Mononuclear cell (primary cell): ENCODE results near the gene FARSB. TPM values are rescaled to one million over a fixed set of nuclear protein-coding genes. Genes with fewer than 3 reads are reported as not detected.

ENCODE experiments used
- H3K27me3 ChIP-seq: 2 replicates; pipeline ENCODE4 v1.6.0; 2011; ENCODE audit warnings: low read length, control low read depth; ENCODE audit not compliant: insufficient read depth
- H3K4me1 ChIP-seq: 2 replicates; pipeline ENCODE4 v1.5.1; 2011; ENCODE audit warnings: mild to moderate bottlenecking, low read length, control low read depth; ENCODE audit not compliant: insufficient read depth
- H3K4me3 ChIP-seq: 2 replicates; pipeline ENCODE4 v1.5.1; 2011; ENCODE audit warnings: mild to moderate bottlenecking, low read length, moderate library complexity
- H3K9me3 ChIP-seq: 2 replicates; pipeline ENCODE4 v1.5.1; 2011; ENCODE audit warnings: low read depth, mild to moderate bottlenecking, control low read depth, low read length
- total RNA-seq: library from RNA; depleted of rRNA; stranded (reverse); fragments of >200 nt; gene quantifications from one replicate; pipeline ENCODE4 v1.2.3, GENCODE V29; 2012

The FARSB gene
- total RNA-seq, 1 donor, result 9.3 TPM

DNA sequence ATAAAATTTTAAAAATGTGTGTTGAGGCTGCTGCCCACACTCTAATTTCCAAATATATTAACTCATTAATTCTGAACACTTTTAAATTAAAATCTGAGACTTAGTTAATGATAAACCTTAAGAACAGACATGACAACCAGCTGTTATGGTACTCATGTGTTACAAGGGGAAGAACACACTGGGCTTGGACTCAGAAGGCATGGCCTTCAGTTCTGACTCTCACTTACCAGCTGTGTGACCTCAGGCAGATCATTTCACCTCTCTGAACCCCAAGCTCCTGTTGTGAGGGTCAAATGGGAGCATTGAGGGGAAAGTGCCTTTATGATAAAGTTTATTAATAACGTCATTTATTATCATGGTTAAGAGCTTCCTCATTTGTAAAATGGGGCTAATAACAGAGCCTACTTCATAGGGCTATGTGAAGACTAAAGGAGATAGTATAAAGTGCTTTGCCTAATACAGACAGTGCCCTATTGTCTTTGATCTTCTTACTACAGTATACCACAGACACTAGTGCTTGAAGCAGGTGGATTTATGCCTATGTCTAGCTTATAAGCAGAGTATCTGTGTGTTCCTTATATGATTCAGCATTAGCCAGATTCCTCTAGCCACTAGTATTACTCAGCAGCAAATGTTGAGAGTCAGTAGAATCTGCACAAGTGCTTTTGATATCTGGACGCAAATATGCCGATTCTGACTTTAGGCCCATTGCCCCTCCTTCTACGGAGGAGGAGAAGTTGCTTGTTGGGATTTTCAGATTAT, 131.9 kb downstream of the FARSB start:
- Histone ChIP-seq H3K4me3 (no peak overlapping the region), H3K4me1 (no peaks in the 10 kb centered on the region), H3K27me3 (no peaks in the 10 kb centered on the region), H3K9me3 (no peaks in the 10 kb centered on the region)

DNA sequence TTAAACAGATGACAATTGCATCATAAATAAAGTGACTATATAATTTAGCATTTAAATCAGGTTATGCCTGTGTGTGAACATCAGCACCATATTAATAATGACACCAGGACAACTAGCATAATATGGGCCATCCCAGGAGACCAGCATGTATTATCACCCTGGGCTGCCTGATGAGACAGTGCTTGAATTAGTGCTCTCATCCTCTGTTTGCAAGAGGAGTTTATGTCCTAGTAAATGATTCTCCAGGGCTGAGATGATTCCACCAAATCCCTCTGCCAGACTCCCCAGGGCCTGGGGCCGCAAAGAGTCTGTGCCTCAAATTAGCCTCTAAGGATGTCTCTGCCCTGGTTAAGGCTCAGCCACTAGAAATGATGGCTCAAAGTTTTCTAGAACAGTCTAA, 133.8 kb downstream of the FARSB start:
- H3K27me3 ChIP-seq, result no peaks in the 10 kb centered on the region

GRCh38 chr2:222521099-222521498, 134.8 kb downstream of the FARSB start:
- H3K9me3 ChIP-seq, result no peaks in the 10 kb centered on the region

More for the DNA sequence above, 133.8 kb downstream of the FARSB start:
- Histone ChIP-seq H3K4me1 (no peaks in the 10 kb centered on the region), H3K9me3 (no peaks in the 10 kb centered on the region), H3K4me3 (no peak overlapping the region)

More at GRCh38 chr2:222521099-222521498, 134.8 kb downstream of the FARSB start:
- H3K27me3 ChIP-seq, result no peaks in the 10 kb centered on the region
- H3K4me3 ChIP-seq, result no peak overlapping the region
- H3K4me1 ChIP-seq, result no peaks in the 10 kb centered on the region

Other genes with a start within 250 kb of the FARSB start
- gene SGPP2, start 231.5 kb downstream of the FARSB start, total RNA-seq, result 0.94 TPM
- not detected for gene MOGAT1, start 15.6 kb upstream of the FARSB start, total RNA-seq
- 64.6 TPM for gene ACSL3, start 204.9 kb upstream of the FARSB start, total RNA-seq